H9 (cell line): Measurements from ENCODE around the gene SEL1L. TPM values are rescaled to one million over a fixed set of nuclear protein-coding genes. Genes with fewer than 3 reads are reported as not detected.

ENCODE experiments used
- DNase-seq: peaks from one replicate; pipeline ENCODE4 v3.0.0-alpha.2; 2017
- H2AFZ ChIP-seq: one replicate; pipeline ENCODE4 v1.6.1; 2013; ENCODE audit warnings: mild to moderate bottlenecking, low read length, control low read depth, moderate library complexity
- H2AK5ac ChIP-seq: 2 replicates; pipeline ENCODE4 v1.6.1; 2013; ENCODE audit warnings: low read length, control low read depth, mixed read lengths; ENCODE audit not compliant: insufficient read length
- H2BK120ac ChIP-seq: one replicate; pipeline ENCODE4 v1.6.1; 2013; ENCODE audit warnings: low read depth, mild to moderate bottlenecking, low read length, control low read depth, inconsistent platforms; ENCODE audit not compliant: poor library complexity, severe bottlenecking
- H2BK12ac ChIP-seq: 2 replicates; pipeline ENCODE4 v1.6.1; 2013; ENCODE audit warnings: low read length, control low read depth, mixed read lengths, low read depth; ENCODE audit not compliant: insufficient read length
- H2BK15ac ChIP-seq: 2 replicates; pipeline ENCODE4 v1.6.1; 2013; ENCODE audit warnings: low read depth, low read length, control low read depth
- H2BK20ac ChIP-seq: one replicate; pipeline ENCODE4 v1.6.1; 2013; ENCODE audit warnings: low read depth, mild to moderate bottlenecking, low read length, control low read depth, inconsistent platforms; ENCODE audit not compliant: poor library complexity, severe bottlenecking
- H2BK5ac ChIP-seq: 2 replicates; pipeline ENCODE4 v1.6.1; 2013; ENCODE audit warnings: low read length, control low read depth, mixed read lengths; ENCODE audit not compliant: insufficient read length
- H3K14ac ChIP-seq: 2 replicates; pipeline ENCODE4 v1.6.1; 2013; ENCODE audit warnings: low read length, control low read depth; ENCODE audit not compliant: insufficient read depth
- H3K18ac ChIP-seq: 2 replicates; pipeline ENCODE4 v1.6.1; 2013; ENCODE audit warnings: low read depth, mild to moderate bottlenecking, mixed read lengths, low read length, control low read depth; ENCODE audit not compliant: insufficient read length
- H3K23ac ChIP-seq: 2 replicates; pipeline ENCODE4 v1.6.1; 2013; ENCODE audit warnings: low read length, control low read depth, mixed read lengths, low read depth; ENCODE audit not compliant: insufficient read length
- H3K23me2 ChIP-seq: 2 replicates; pipeline ENCODE4 v1.6.1; 2013; ENCODE audit warnings: low read depth, mild to moderate bottlenecking, mixed read lengths, low read length, control low read depth; ENCODE audit not compliant: insufficient read length, poor library complexity, severe bottlenecking
- H3K27ac ChIP-seq: 2 replicates; pipeline ENCODE4 v1.5.1; 2013; ENCODE audit warnings: low read length, control low read depth, mixed read lengths, low read depth; ENCODE audit not compliant: insufficient read length
- H3K27me3 ChIP-seq: 2 replicates; pipeline ENCODE4 v1.6.1; 2013; ENCODE audit warnings: low read length, control low read depth, inconsistent platforms; ENCODE audit not compliant: insufficient read depth
- H3K4ac ChIP-seq: 2 replicates; pipeline ENCODE4 v1.6.1; 2013; ENCODE audit warnings: low read depth, mild to moderate bottlenecking, control low read depth, inconsistent platforms, low read length, moderate library complexity
- H3K4me1 ChIP-seq: 2 replicates; pipeline ENCODE4 v1.6.1; 2013; ENCODE audit warnings: low read length, control low read depth, inconsistent platforms; ENCODE audit not compliant: insufficient read depth
- H3K4me2 ChIP-seq: 2 replicates; pipeline ENCODE4 v1.6.1; 2013; ENCODE audit warnings: low read length, control low read depth, mixed read lengths; ENCODE audit not compliant: insufficient read length, insufficient read depth
- H3K56ac ChIP-seq: 2 replicates; pipeline ENCODE4 v1.6.1; 2013; ENCODE audit warnings: low read depth, mild to moderate bottlenecking, mixed read lengths, low read length, control low read depth; ENCODE audit not compliant: insufficient read length
- H3K79me1 ChIP-seq: 2 replicates; pipeline ENCODE4 v1.6.1; 2013; ENCODE audit warnings: low read depth, mild to moderate bottlenecking, moderate library complexity, low read length, control low read depth, inconsistent platforms; ENCODE audit not compliant: insufficient read depth, poor library complexity, severe bottlenecking
- H3K79me2 ChIP-seq: 2 replicates; pipeline ENCODE4 v1.6.1; 2013; ENCODE audit warnings: low read length, control low read depth, inconsistent platforms; ENCODE audit not compliant: insufficient read depth
- H3K9ac ChIP-seq: 2 replicates; pipeline ENCODE4 v1.6.1; 2013; ENCODE audit warnings: low read length, control low read depth, mixed read lengths; ENCODE audit not compliant: insufficient read length; ENCODE audit errors: extremely low read depth
- H3K9me3 ChIP-seq: one replicate; pipeline ENCODE4 v1.6.1; 2013; ENCODE audit warnings: low read depth, low read length, inconsistent platforms; ENCODE audit not compliant: control insufficient read depth
- H3T11ph ChIP-seq: one replicate; pipeline ENCODE4 v1.6.1; 2013; ENCODE audit warnings: mild to moderate bottlenecking, low read length, control low read depth, inconsistent platforms
- H4K20me1 ChIP-seq: one replicate; pipeline ENCODE4 v1.6.1; 2013; ENCODE audit not compliant: control insufficient read depth, insufficient read length, insufficient read depth
- H4K5ac ChIP-seq: 2 replicates; pipeline ENCODE4 v1.6.1; 2013; ENCODE audit warnings: low read depth, mild to moderate bottlenecking, mixed read lengths, low read length, control low read depth; ENCODE audit not compliant: insufficient read length
- H4K8ac ChIP-seq: replicated peaks from 2 replicates; pipeline ENCODE4 v1.6.1; 2013; ENCODE audit warnings: low read length, control low read depth, mixed read lengths, low read depth; ENCODE audit not compliant: insufficient read length
- H4K91ac ChIP-seq: 2 replicates; pipeline ENCODE4 v1.6.1; 2013; ENCODE audit warnings: low read depth, mild to moderate bottlenecking, moderate library complexity, mixed read lengths, low read length, control low read depth; ENCODE audit not compliant: insufficient read length
- H3K27ac Mint-ChIP-seq, 3 experiments: 2 replicates in 2 of 3; 3 replicates in 1 of 3; pipeline ENCODE4 v1.8.0; 2020 to 2021; ENCODE audit warnings: mixed read lengths in 3 of 3, mild to moderate bottlenecking in 1 of 3, moderate library complexity in 1 of 3
- H3K27me3 Mint-ChIP-seq: 2 replicates; pipeline ENCODE4 v1.8.0; 2021; ENCODE audit warnings: low read depth, mild to moderate bottlenecking, moderate library complexity, mixed read lengths
- H3K36me3 Mint-ChIP-seq, 3 experiments: 2 replicates in 2 of 3; 3 replicates in 1 of 3; pipeline ENCODE4 v1.8.0; 2020 to 2021; ENCODE audit warnings: low read depth in 3 of 3, mixed read lengths in 3 of 3; ENCODE audit not compliant: insufficient read depth in 1 of 3
- H3K4me1 Mint-ChIP-seq, 2 experiments: 2 replicates each; pipeline ENCODE4 v1.8.0; 2020; ENCODE audit warnings: mixed read lengths in 2 of 2
- H3K4me3 Mint-ChIP-seq, 2 experiments: 2 replicates in 1 of 2; 3 replicates in 1 of 2; pipeline ENCODE4 v1.8.0; 2020 to 2021; ENCODE audit warnings: mild to moderate bottlenecking in 2 of 2, mixed read lengths in 2 of 2, moderate library complexity in 1 of 2
- H3K9me3 Mint-ChIP-seq, 2 experiments: 2 replicates in 1 of 2; 3 replicates in 1 of 2; pipeline ENCODE4 v1.8.0; 2020; ENCODE audit warnings: mild to moderate bottlenecking in 2 of 2, mixed read lengths in 2 of 2, moderate library complexity in 1 of 2
- CTCF ChIP-seq: fragments of 200-600 bp; sonication (generic); conservative IDR thresholded peaks from 3 replicates; pipeline ENCODE4 v1.8.0; 2021; ENCODE audit warnings: antibody characterized with exemption, mild to moderate bottlenecking
- WGBS: extraction: QIAGEN DNeasy Blood & Tissue Kit; methylation state at CpG from one replicate; pipeline ENCODE4 v1.1.7; 2013; ENCODE audit warnings: missing lambda C conversion rate, low lambda C conversion rate, mixed read lengths; ENCODE audit not compliant: insufficient read length; ENCODE audit errors: extremely low coverage; 5-methylcytosine and 5-hydroxymethylcytosine counted together
- total RNA-seq: library from RNA; stranded (reverse); gene quantifications from 2 replicates; pipeline ENCODE4 v1.2.1, GENCODE V29; 2021

Gene SEL1L
- total RNA-seq, 1 experiment from 2014 or later: 27.5 TPM

DNA sequence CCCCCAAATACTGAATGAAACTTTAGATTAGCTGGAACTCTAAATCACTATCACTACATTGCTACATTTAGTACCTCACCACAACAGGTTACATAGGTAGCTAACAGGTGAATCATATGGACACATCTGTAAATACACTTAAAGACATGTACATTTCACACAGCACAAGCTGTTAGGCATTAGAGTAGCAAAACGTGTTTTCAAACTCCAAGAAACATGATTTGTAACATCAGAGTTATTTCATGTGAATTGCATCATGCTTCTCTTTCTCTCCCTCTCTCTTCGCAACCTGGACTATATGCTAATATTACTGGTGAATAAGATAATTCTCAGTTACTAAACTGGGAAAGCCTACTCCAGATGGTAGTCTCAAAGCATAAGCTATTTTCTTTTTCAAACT, 4.3 kb downstream of the SEL1L start:
- no peak for TF ChIP-seq CTCF
- Histone ChIP-seq H3K23ac (no peak overlapping the region), H3K79me1 (no peaks in the 10 kb centered on the region), H3K9ac (no peak overlapping the region), H3K56ac (no peak overlapping the region), H2AFZ (no peak overlapping the region), H3K9me3 (no peaks in the 10 kb centered on the region), H4K5ac (no peak overlapping the region), H3T11ph (no peak overlapping the region), H3K4ac (no peak overlapping the region), H3K18ac (no peak overlapping the region), H4K91ac (no peak overlapping the region), H4K8ac (no peak overlapping the region), H3K23me2 (peaks cover 6% of the 10 kb centered on the region), H3K79me2 (no peaks in the 10 kb centered on the region), H3K4me1 (no peaks in the 10 kb centered on the region), H2BK12ac (no peak overlapping the region), H2BK120ac (no peak overlapping the region), H3K27ac (no peak overlapping the region), H2AK5ac (no peak overlapping the region), H2BK20ac (no peak overlapping the region), H2BK15ac (no peak overlapping the region), H3K4me2 (no peak overlapping the region), H4K20me1 (no peaks in the 10 kb centered on the region), H3K27me3 (no peaks in the 10 kb centered on the region), H3K14ac (no peak overlapping the region), H2BK5ac (no peak overlapping the region)
- Mint-ChIP-seq H3K9me3 (no peaks in the 10 kb centered on the region), H3K4me3 (no peak overlapping the region), H3K36me3 (peaks cover 0 to 21% (median 14%) of the 10 kb centered on the region in 3 experiments; a peak in 5 of 7 replicates), H3K4me1 (peaks cover 5% of the 10 kb centered on the region in 2 experiments), H3K27ac (no peak overlapping the region; a peak in 1 of 7 replicates), H3K27me3 (no peaks in the 10 kb centered on the region)
- no peak for DNase-seq
- WGBS: no CpG with 5 or more reads among the region's 2 CpGs
